GM12864 (cell line): ENCODE data around the gene SIRPB2.
A peak's percentile ranks its signal among the peaks of the same experiment; 100 is the strongest.

Experiments
- DNase-seq: peaks from one replicate; pipeline ENCODE4 v3.0.0-alpha.2; 2011; ENCODE audit warnings: low read depth
- H3K4me3 ChIP-seq: 2 replicates; pipeline ENCODE4 v1.5.1; 2011; ENCODE audit warnings: mild to moderate bottlenecking, low read depth, low read length, control low read depth
- TF ChIP-seq, protein P1 (sequence below): IDR thresholded peaks from 2 replicates; pipeline ENCODE4 v1.5.1; 2011; ENCODE audit warnings: low read depth, mild to moderate bottlenecking, moderate library complexity, low read length, control low read depth, inconsistent platforms; ENCODE audit errors: missing control alignments

The SIRPB2 gene

DNA sequence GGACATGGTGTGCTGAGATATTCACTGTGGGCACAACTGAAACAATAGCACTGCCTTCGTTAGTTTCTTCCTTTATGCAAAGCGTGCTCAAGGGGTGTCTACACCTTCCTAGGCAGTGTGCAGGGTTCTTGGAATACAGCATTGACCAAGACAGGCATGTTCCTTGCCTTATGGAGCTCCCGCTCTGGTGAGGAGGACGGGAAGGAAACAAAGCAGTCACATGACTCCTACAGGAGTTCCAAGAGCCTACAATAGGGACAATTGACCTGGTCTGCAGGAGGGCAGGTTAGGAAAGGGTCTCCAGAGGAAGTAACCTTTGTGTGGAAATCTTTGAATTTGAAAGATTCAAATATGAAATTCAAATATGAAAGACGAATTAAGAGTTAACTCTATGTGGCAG, 25.8 kb upstream of the SIRPB2 start:
- DNase-seq, result no peak
- no peak overlapping the region for H3K4me3 ChIP-seq
- TF ChIP-seq, protein P1, sequence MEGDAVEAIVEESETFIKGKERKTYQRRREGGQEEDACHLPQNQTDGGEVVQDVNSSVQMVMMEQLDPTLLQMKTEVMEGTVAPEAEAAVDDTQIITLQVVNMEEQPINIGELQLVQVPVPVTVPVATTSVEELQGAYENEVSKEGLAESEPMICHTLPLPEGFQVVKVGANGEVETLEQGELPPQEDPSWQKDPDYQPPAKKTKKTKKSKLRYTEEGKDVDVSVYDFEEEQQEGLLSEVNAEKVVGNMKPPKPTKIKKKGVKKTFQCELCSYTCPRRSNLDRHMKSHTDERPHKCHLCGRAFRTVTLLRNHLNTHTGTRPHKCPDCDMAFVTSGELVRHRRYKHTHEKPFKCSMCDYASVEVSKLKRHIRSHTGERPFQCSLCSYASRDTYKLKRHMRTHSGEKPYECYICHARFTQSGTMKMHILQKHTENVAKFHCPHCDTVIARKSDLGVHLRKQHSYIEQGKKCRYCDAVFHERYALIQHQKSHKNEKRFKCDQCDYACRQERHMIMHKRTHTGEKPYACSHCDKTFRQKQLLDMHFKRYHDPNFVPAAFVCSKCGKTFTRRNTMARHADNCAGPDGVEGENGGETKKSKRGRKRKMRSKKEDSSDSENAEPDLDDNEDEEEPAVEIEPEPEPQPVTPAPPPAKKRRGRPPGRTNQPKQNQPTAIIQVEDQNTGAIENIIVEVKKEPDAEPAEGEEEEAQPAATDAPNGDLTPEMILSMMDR, result no peak

DNA sequence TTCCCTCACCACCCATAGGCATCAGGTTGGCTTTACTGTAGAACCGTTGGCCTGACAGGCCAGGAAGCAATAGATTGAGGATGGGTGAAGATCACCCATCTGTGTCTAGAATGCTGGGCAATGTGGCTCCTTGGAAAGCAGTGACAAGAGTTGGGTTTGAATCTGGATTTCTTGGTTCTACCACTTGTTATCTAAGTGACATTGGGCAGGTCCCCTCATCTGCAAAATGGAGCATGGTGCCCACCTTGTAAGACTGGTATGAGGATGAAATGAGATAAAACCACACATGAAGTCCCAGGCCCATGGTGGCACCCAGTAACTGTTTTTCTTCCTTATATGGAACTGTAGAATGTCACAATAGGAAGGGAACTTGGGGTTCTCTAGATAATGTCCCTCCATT, 22.6 kb upstream of the SIRPB2 start:
- H3K4me3 ChIP-seq, result no peak overlapping the region
- DNase-seq, result no peak
- TF ChIP-seq, protein P1, result no peak

DNA sequence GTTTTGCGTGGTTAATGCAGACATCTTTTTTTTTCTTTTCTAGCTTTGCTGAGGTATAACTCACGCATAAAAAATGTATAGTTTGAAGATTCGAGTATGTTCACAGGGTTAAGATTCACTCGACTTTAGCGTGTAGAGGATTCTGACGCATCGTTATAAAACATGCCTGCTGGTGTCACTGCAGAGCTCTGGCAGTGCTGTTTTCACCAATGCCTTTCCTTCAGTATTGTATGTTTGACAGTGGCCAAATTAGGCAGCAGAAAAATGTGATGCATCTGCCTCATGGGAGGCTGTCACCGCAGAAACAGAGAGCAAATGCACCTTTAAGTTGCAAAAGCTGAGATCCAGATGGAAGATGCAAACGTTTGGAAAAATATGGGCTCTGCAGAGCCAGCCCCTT, 18.0 kb upstream of the SIRPB2 start:
- TF ChIP-seq, protein P1, result peak; percentile 45
- no peak overlapping the region for H3K4me3 ChIP-seq
- DNase-seq, result no peak

DNA sequence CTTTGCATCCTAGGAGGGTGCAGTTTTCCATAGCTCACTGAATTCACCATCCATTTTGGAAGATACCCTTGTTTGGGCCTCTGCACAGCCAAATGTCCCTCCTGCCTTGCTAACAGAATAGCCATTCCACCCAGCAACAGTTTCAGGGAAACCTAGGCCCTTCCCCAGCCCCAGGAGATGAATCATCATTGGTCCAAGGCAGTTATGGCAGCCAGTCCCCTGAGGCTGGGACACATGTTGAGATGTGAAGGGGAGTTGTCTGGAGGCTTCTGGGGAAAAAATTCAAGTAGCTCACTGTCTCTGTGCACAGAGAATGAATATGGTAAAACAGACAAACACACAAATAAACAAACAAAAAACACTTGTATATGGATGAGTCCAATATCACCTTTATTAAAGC, 17.4 kb upstream of the SIRPB2 start:
- DNase-seq, result no peak
- no peak overlapping the region for H3K4me3 ChIP-seq
- TF ChIP-seq, protein P1, result no peak

DNA sequence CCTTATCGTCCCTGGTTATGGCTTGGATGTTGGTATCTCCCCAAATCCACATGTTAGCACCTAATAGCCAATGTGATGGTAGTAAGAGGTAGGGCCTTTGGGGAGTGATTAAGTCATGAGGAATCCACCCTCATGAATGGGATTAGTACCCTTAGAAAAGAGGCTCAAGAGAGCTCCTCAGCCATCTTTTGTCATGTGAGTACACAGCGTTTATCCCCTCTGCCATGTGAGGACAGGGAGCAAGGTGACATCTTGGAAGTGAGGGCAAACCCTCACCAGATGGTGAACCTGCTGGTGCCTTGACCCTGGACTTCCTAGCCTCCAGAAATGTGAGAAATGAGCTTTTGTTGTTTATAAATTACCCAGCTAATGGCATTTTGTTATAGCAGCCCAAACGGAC, 16.1 kb upstream of the SIRPB2 start:
- no peak overlapping the region for H3K4me3 ChIP-seq
- DNase-seq, result no peak
- TF ChIP-seq, protein P1, result no peak

DNA sequence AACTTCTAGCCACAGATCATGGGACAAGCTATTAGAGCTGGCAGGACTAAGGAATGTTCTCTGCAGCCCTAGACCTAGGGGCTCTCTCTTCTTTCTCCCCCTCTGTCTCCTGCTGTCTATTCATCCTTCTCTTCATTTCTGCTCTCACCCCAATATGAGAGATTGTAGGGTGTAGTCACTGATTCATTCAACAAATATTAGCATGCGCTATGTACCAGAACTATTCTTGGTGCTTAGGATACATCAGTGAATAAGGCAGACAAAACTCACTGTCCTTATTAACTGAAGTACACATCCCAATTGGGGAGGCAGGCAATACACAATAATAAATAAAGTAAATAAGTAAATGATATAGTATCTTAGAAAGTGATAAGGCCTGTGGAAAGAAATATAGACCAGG, 14.7 kb upstream of the SIRPB2 start:
- TF ChIP-seq, protein P1, result no peak
- no peak overlapping the region for H3K4me3 ChIP-seq
- no peak for DNase-seq

DNA sequence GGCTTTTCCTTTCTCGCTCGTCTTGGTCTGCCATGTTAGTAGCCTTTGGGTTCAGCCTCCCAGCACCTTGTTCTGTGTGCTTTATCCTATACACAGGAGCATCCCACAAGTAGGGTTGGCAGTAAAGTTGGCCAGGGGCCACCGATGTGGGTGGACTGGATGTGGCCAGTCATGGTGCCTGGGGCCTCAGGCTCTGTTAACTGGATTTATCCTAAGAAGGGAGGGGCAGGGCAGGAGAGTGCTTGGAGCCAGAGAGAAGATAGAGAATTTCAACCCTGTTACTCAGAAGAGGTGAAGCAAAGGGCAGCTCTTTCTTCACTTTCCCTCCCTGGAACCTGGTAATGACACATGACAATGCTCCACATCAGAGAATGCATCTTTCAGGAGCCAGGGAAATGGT, 14.1 kb upstream of the SIRPB2 start:
- H3K4me3 ChIP-seq, result no peak overlapping the region
- TF ChIP-seq, protein P1, result no peak
- no peak for DNase-seq
